GM23338 (cell line): ENCODE measurements around the gene ETHE1.

Source experiments
- CREB1 ChIP-seq: fragments of 250-450 bp; sonication (Bioruptor Pico); IDR thresholded peaks from 2 replicates; pipeline ENCODE4 v1.5.0; 2020; ENCODE audit warnings: low read depth, mild to moderate bottlenecking, moderate library complexity
- CTCF ChIP-seq, 2 experiments: fragments of 200-600 bp in 1 of 2; sonication (generic) in 1 of 2; conservative IDR thresholded peaks; 2 replicates each; pipeline versions ENCODE4 v1.5.1 to v1.6.1; 2016 to 2017; ENCODE audit warnings: antibody characterized with exemption in 2 of 2, low read depth in 2 of 2, mild to moderate bottlenecking in 2 of 2, moderate library complexity in 1 of 2
- ETS1 ChIP-seq: IDR thresholded peaks from 2 replicates; pipeline ENCODE4 v1.6.1; 2016; ENCODE audit warnings: antibody characterized with exemption
- EZH2 ChIP-seq: fragments of 200-600 bp; sonication (generic); IDR thresholded peaks from one replicate; pipeline ENCODE4 v1.8.0; 2017; ENCODE audit warnings: antibody characterized with exemption, mild to moderate bottlenecking, low read depth; ENCODE audit not compliant: unreplicated experiment
- EZH2phosphoT487 ChIP-seq: fragments of 200-600 bp; sonication (generic); IDR thresholded peaks from one replicate; pipeline ENCODE4 v1.8.1; 2018; ENCODE audit warnings: antibody characterized with exemption; ENCODE audit not compliant: unreplicated experiment
- JUNB ChIP-seq: IDR thresholded peaks from one replicate; pipeline ENCODE4 v1.6.1; 2016; ENCODE audit warnings: antibody characterized with exemption; ENCODE audit not compliant: unreplicated experiment
- NANOG ChIP-seq: IDR thresholded peaks from 2 replicates; pipeline ENCODE4 v1.6.1; 2016; ENCODE audit warnings: antibody characterized with exemption, borderline replicate concordance
- POLR2AphosphoS5 ChIP-seq: IDR thresholded peaks from 2 replicates; pipeline ENCODE4 v1.6.1; 2016; ENCODE audit warnings: antibody characterized with exemption, low read depth
- STAT1 ChIP-seq: IDR thresholded peaks from one replicate; pipeline ENCODE4 v1.6.1; 2016; ENCODE audit warnings: antibody characterized with exemption; ENCODE audit not compliant: unreplicated experiment
- ZNF114 ChIP-seq: fragments of 250-450 bp; sonication (Bioruptor Pico); IDR thresholded peaks from 2 replicates; pipeline ENCODE4 v1.5.0; 2020; ENCODE audit warnings: mild to moderate bottlenecking, moderate library complexity
- TF ChIP-seq, protein P1 (sequence below): IDR thresholded peaks from one replicate; pipeline ENCODE4 v1.6.1; 2018; ENCODE audit warnings: antibody characterized with exemption; ENCODE audit not compliant: unreplicated experiment
- TF ChIP-seq, protein P2 (sequence below): fragments of 250-450 bp; sonication (Bioruptor Pico); IDR thresholded peaks from 2 replicates; pipeline ENCODE4 v1.5.0; 2020; ENCODE audit warnings: mild to moderate bottlenecking, moderate library complexity

- TF ChIP-seq CTCF (conservative IDR thresholded peaks at IDR 0.05; ENCODE audit: low read depth in 2 of 2) (no peak), CREB1 (CRISPR knock-in tag) (no peak), POLR2AphosphoS5 (no peak), EZH2 (no peak), NANOG (no peak), EZH2phosphoT487 (no peak), STAT1 (no peak), ETS1 (no peak), ZNF114 (no peak), JUNB (no peak)
- TF ChIP-seq, protein P1, sequence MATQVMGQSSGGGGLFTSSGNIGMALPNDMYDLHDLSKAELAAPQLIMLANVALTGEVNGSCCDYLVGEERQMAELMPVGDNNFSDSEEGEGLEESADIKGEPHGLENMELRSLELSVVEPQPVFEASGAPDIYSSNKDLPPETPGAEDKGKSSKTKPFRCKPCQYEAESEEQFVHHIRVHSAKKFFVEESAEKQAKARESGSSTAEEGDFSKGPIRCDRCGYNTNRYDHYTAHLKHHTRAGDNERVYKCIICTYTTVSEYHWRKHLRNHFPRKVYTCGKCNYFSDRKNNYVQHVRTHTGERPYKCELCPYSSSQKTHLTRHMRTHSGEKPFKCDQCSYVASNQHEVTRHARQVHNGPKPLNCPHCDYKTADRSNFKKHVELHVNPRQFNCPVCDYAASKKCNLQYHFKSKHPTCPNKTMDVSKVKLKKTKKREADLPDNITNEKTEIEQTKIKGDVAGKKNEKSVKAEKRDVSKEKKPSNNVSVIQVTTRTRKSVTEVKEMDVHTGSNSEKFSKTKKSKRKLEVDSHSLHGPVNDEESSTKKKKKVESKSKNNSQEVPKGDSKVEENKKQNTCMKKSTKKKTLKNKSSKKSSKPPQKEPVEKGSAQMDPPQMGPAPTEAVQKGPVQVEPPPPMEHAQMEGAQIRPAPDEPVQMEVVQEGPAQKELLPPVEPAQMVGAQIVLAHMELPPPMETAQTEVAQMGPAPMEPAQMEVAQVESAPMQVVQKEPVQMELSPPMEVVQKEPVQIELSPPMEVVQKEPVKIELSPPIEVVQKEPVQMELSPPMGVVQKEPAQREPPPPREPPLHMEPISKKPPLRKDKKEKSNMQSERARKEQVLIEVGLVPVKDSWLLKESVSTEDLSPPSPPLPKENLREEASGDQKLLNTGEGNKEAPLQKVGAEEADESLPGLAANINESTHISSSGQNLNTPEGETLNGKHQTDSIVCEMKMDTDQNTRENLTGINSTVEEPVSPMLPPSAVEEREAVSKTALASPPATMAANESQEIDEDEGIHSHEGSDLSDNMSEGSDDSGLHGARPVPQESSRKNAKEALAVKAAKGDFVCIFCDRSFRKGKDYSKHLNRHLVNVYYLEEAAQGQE = no peak
- TF ChIP-seq, protein P2, sequence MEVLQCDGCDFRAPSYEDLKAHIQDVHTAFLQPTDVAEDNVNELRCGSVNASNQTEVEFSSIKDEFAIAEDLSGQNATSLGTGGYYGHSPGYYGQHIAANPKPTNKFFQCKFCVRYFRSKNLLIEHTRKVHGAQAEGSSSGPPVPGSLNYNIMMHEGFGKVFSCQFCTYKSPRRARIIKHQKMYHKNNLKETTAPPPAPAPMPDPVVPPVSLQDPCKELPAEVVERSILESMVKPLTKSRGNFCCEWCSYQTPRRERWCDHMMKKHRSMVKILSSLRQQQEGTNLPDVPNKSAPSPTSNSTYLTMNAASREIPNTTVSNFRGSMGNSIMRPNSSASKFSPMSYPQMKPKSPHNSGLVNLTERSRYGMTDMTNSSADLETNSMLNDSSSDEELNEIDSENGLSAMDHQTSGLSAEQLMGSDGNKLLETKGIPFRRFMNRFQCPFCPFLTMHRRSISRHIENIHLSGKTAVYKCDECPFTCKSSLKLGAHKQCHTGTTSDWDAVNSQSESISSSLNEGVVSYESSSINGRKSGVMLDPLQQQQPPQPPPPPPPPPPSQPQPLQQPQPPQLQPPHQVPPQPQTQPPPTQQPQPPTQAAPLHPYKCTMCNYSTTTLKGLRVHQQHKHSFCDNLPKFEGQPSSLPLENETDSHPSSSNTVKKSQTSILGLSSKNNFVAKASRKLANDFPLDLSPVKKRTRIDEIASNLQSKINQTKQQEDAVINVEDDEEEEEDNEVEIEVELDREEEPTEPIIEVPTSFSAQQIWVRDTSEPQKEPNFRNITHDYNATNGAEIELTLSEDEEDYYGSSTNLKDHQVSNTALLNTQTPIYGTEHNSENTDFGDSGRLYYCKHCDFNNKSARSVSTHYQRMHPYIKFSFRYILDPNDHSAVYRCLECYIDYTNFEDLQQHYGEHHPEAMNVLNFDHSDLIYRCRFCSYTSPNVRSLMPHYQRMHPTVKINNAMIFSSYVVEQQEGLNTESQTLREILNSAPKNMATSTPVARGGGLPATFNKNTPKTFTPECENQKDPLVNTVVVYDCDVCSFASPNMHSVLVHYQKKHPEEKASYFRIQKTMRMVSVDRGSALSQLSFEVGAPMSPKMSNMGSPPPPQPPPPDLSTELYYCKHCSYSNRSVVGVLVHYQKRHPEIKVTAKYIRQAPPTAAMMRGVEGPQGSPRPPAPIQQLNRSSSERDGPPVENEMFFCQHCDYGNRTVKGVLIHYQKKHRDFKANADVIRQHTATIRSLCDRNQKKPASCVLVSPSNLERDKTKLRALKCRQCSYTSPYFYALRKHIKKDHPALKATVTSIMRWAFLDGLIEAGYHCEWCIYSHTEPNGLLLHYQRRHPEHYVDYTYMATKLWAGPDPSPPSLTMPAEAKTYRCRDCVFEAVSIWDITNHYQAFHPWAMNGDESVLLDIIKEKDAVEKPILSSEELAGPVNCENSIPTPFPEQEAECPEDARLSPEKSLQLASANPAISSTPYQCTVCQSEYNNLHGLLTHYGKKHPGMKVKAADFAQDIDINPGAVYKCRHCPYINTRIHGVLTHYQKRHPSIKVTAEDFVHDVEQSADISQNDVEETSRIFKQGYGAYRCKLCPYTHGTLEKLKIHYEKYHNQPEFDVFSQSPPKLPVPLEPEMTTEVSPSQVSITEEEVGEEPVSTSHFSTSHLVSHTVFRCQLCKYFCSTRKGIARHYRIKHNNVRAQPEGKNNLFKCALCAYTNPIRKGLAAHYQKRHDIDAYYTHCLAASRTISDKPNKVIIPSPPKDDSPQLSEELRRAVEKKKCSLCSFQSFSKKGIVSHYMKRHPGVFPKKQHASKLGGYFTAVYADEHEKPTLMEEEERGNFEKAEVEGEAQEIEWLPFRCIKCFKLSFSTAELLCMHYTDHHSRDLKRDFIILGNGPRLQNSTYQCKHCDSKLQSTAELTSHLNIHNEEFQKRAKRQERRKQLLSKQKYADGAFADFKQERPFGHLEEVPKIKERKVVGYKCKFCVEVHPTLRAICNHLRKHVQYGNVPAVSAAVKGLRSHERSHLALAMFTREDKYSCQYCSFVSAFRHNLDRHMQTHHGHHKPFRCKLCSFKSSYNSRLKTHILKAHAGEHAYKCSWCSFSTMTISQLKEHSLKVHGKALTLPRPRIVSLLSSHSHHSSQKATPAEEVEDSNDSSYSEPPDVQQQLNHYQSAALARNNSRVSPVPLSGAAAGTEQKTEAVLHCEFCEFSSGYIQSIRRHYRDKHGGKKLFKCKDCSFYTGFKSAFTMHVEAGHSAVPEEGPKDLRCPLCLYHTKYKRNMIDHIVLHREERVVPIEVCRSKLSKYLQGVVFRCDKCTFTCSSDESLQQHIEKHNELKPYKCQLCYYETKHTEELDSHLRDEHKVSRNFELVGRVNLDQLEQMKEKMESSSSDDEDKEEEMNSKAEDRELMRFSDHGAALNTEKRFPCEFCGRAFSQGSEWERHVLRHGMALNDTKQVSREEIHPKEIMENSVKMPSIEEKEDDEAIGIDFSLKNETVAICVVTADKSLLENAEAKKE (CRISPR knock-in tag) = no peak
These were observed 56.7 kb downstream of the ETHE1 start for GRCh38 chr19:43470288-43470687.
